Measurements from ENCODE around the gene GNPTG. TPM values are rescaled to one million over a fixed set of nuclear protein-coding genes. Genes with fewer than 3 reads are reported as not detected.
A peak's percentile ranks its signal among the peaks of the same experiment; 100 is the strongest.

Gene GNPTG
- total and polyA plus RNA-seq, 2 donors (not counting 1 experiment from before 2014, with no cell fraction given) = 76.0 to 109 TPM

GRCh38 chr16:1357906-1358566 lies 6.3 kb downstream of the GNPTG start:
- ChIA-PET CTCF (no interaction called here), POLR2A (no interaction called here)
- H3K9me3 ChIP-seq (ENCODE audit: control extremely low read depth in 1 of 3, control insufficient read depth in 2 of 3, insufficient read depth in 1 of 3, low read length in 2 of 3) = peaks cover 0 to 2% (median 0%) of the 10 kb centered on the region in 3 donors
- no peak for DNase-seq
- peaks cover 0 to 24% of the 10 kb centered on the region in 2 experiments for H3K36me3 ChIP-seq (replicated peaks in 1 of 2; ENCODE audit: control extremely low read depth in 1 of 2, control insufficient read depth in 1 of 2, extremely low read depth in 1 of 2, insufficient read depth in 2 of 2, low read length in 1 of 2)
- H3K79me2 ChIP-seq (ENCODE audit: control insufficient read depth, insufficient read depth, low read length) = peaks cover 82% of the 10 kb centered on the region
- 93% methylated on average over 19 of the region's 19 CpGs for WGBS (ENCODE audit: insufficient coverage)
- Mint-ChIP-seq H3K27me3 (no peaks in the 10 kb centered on the region), H3K4me1 (peaks cover 19% of the 10 kb centered on the region), H3K27ac (peak overlapping the region; percentile 37), H3K4me3 (no peak overlapping the region), H3K9me3 (ENCODE audit: insufficient read depth) (no peaks in the 10 kb centered on the region)
- peaks cover 93% of the 10 kb centered on the region for H4K20me1 ChIP-seq (ENCODE audit: control insufficient read depth, insufficient read depth, low read length, poor library complexity, severe bottlenecking)
- H3K4me1 ChIP-seq (ENCODE audit: control insufficient read depth in 2 of 2, insufficient read depth in 2 of 2, low read length in 2 of 2) = no peaks in the 10 kb centered on the region
- H3K27me3 ChIP-seq (replicated peaks in 1 of 4; ENCODE audit: control extremely low read depth in 1 of 4, control insufficient read depth in 3 of 4, insufficient read depth in 4 of 4, low read length in 3 of 4) = no peaks in the 10 kb centered on the region
- H3K9ac ChIP-seq (ENCODE audit: low read length) = no peak overlapping the region
- H2AFZ ChIP-seq (ENCODE audit: insufficient read depth, low read depth, low read length, poor library complexity, severe bottlenecking) = no peak overlapping the region
- H3K27ac ChIP-seq (ENCODE audit: low read length in 2 of 2) = no peak overlapping the region
- ATAC-seq (ENCODE audit: low read depth) = no peak
- intact Hi-C loops (cut with micrococcal nuclease) = loop anchor here (10.0 kb wide), 1 partner anchor 47 kb away; no protein-coding TSS in a partner anchor
- TF ChIP-seq CTCF (IDR thresholded peaks at IDR 0.05) (no peak), EZH2 (IDR thresholded peaks at IDR 0.05; ENCODE audit: borderline replicate concordance, insufficient read depth, low read depth, low read length, poor library complexity, severe bottlenecking) (no peak)
- H3K4me3 ChIP-seq (ENCODE audit: control extremely low read depth in 1 of 5, extremely low read depth in 1 of 5, insufficient read depth in 1 of 5, low read depth in 2 of 5, low read length in 4 of 5) = no peak overlapping the region
- H3K4me2 ChIP-seq (replicated peaks; ENCODE audit: low read depth, low read length, poor library complexity, severe bottlenecking) = no peak overlapping the region

- ChIA-PET CTCF (interaction anchor here (1.6 to 4.0 kb wide), 2 partner anchors 32 to 61 kb away, joined by 3 to 15 read pairs; no protein-coding TSS in a partner anchor), POLR2A (interaction anchor here (0.6 kb wide), 1 partner anchor 595 kb away, joined by 4 read pairs; no protein-coding TSS in a partner anchor)
- Histone ChIP-seq H3K9ac (ENCODE audit: low read length) (no peak overlapping the region), H3K27me3 (replicated peaks in 1 of 4; ENCODE audit: control extremely low read depth in 1 of 4, control insufficient read depth in 3 of 4, insufficient read depth in 4 of 4, low read length in 3 of 4) (no peaks in the 10 kb centered on the region), H3K79me2 (ENCODE audit: control insufficient read depth, insufficient read depth, low read length) (peaks cover 44% of the 10 kb centered on the region), H2AFZ (ENCODE audit: insufficient read depth, low read depth, low read length, poor library complexity, severe bottlenecking) (no peak overlapping the region), H3K4me3 (ENCODE audit: control extremely low read depth in 1 of 5, extremely low read depth in 1 of 5, insufficient read depth in 1 of 5, low read depth in 2 of 5, low read length in 4 of 5) (no peak overlapping the region), H4K20me1 (ENCODE audit: control insufficient read depth, insufficient read depth, low read length, poor library complexity, severe bottlenecking) (peaks cover 76% of the 10 kb centered on the region), H3K4me1 (ENCODE audit: control insufficient read depth in 2 of 2, insufficient read depth in 2 of 2, low read length in 2 of 2) (no peaks in the 10 kb centered on the region), H3K9me3 (ENCODE audit: control extremely low read depth in 1 of 3, control insufficient read depth in 2 of 3, insufficient read depth in 1 of 3, low read length in 2 of 3) (peaks cover 0 to 2% (median 0%) of the 10 kb centered on the region in 3 donors), H3K27ac (ENCODE audit: low read length in 2 of 2) (no peak overlapping the region), H3K4me2 (replicated peaks; ENCODE audit: low read depth, low read length, poor library complexity, severe bottlenecking) (no peak overlapping the region), H3K36me3 (replicated peaks in 1 of 2; ENCODE audit: control extremely low read depth in 1 of 2, control insufficient read depth in 1 of 2, extremely low read depth in 1 of 2, insufficient read depth in 2 of 2, low read length in 1 of 2) (peaks cover 0 to 58% of the 10 kb centered on the region in 2 experiments)
- no peak for ATAC-seq (ENCODE audit: low read depth)
- Mint-ChIP-seq H3K27me3 (no peaks in the 10 kb centered on the region), H3K9me3 (ENCODE audit: insufficient read depth) (no peaks in the 10 kb centered on the region), H3K4me3 (no peak overlapping the region), H3K27ac (no peak overlapping the region), H3K4me1 (peaks cover 5% of the 10 kb centered on the region)
- intact Hi-C loops (cut with micrococcal nuclease) = no loop called here
- 98% methylated on average over 43 of the region's 43 CpGs for WGBS (ENCODE audit: insufficient coverage)
- TF ChIP-seq CTCF (IDR thresholded peaks at IDR 0.05) = no peak
- no peak for TF ChIP-seq EZH2 (IDR thresholded peaks at IDR 0.05; ENCODE audit: borderline replicate concordance, insufficient read depth, low read depth, low read length, poor library complexity, severe bottlenecking)
- DNase-seq = no peak
Observed at GRCh38 chr16:1361685-1362360, 10.1 kb downstream of the GNPTG start.
